Measurements from ENCODE around the gene CFAP97D1.

CFAP97D1 gene

DNA sequence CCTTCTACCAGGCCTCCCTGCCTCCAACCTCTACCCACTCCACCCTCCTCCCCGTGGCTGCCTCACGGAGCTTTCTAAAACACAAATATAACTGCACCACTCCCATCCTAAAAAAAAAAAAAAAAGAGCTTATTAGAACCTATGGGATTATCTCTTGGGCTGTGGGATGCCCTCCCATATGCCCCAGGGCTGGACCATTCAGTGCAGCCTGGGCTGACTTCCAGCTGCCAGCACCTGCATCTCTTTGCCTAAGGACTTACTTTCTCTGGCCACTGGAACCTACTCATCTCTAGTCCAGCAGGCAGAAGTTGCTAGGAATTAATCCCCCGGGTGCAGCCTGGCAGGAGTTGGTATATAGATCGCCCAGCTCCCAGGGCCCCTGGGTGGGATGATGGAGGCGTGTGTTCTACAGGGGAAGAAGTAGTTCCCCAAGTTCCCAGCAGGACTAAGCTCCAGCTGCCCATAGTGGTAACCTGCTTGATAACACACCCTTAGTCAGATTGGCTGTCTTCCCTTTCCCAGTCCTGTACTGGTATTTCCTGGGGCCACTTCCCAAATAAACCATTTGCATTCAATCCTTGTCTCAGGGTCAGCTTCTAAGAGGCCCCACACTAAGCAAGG lies 42.4 kb downstream of the CFAP97D1 start:
- in situ Hi-C loops (cut with MboI; ENCODE audit: low sequenced_read_pairs) = no loop called here

DNA sequence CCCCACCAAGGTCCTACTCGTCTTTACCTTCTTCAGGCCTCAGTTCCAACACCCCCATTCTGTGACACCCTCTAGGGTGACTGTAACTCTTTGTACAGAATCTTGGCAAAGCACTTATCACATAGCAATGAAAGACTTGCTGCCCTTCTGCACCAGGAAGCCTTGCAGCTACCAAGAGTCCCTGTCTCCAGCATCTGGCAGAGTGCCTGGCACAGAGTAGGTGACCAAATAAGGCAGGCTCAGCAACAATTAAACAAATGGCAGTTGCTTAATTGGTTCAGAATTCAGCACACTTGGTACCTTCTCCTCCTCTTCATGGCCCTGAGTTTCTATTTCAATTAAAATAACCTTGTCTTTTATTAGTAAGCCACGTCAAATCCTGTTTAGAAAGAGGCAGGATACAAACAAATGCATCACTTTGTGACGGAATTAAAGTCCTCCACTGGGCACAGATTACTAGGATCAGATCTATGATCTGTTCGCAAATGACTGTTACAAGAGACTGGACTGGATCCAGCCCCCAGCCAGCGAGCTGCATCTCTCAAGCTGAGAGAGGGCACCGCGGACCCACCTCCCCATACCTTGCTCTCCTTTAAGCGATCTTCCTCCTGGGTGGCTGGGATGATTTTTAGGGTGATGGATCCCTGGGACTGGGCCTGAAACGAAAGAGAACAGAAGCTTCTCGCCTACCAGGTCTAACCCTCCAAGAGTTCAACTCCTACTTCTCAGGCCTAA lies 43.3 kb downstream of the CFAP97D1 start:
- in situ Hi-C loops (cut with MboI; ENCODE audit: low sequenced_read_pairs) = no loop called here

GRCh38 chr17:43825567-43825966 lies 45.3 kb downstream of the CFAP97D1 start:
- in situ Hi-C loops (cut with MboI; ENCODE audit: low sequenced_read_pairs) = no loop called here

DNA sequence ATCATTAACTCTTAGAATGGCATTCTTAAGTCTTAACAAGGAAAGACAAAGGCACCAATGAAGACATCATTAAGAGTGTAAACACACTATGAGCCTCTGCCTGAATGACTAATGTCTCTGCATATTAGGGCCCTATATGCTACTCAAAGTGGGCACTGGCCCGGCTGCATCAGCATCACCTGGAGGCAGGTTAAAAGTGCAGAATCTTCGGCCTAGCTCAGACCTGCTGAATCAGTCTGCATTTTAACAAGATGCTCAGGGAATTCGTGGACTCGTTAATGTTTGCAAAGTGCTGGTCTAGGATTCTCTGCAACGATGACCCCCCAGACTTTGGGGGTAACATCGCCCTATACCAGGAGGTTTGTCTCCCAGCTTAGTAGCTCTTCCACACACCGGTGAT lies 46.0 kb downstream of the CFAP97D1 start:
- in situ Hi-C loops (cut with MboI; ENCODE audit: low sequenced_read_pairs) = no loop called here

DNA sequence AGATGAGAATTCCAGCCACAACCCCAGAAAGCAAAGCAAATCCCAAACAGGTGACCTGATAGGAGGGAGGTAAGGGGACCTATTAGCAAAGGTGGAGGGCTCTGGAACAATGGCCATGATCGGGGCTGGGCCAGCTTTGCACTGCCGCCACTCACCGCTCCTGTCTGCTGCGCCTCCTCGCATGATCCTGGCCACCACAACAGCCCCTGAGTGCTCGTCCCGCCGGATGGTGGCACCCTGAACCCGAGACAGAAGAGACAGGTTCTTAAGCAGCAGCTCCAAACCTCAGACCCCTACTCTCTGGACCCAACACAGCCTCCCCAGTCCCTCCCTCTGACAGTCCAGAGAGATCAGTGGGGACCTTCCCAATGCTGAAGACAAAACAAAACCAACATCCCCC lies 47.4 kb downstream of the CFAP97D1 start:
- in situ Hi-C loops (cut with MboI; ENCODE audit: low sequenced_read_pairs) = no loop called here

GRCh38 chr17:43829738-43830137 lies 49.5 kb downstream of the CFAP97D1 start:
- in situ Hi-C loops (cut with MboI; ENCODE audit: low sequenced_read_pairs) = no loop called here

GRCh38 chr17:43830510-43831140 lies 50.4 kb downstream of the CFAP97D1 start:
- in situ Hi-C loops (cut with MboI; ENCODE audit: low sequenced_read_pairs) = no loop called here

DNA sequence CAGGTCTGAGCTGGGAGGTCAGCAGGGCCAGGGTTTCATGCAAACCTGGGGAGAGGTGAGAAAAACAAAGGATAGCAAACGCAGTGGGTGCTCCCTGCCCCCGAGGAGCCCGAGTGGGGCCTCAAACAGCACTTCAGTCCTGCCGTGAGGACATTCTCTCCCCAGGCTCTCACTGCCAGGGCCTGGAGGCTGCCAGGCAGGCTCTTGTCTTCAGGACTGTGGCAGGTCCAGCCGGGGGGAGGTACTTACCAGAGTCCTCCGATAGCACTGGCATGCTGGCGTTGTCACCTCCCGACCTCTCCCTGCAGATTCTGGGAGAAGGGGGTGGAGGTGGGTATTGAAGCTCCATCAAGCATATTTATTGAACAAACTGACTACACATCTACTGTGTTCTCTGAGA lies 51.4 kb downstream of the CFAP97D1 start:
- in situ Hi-C loops (cut with MboI; ENCODE audit: low sequenced_read_pairs) = no loop called here

GRCh38 chr17:43832168-43832975 lies 52.1 kb downstream of the CFAP97D1 start:
- in situ Hi-C loops (cut with MboI; ENCODE audit: low sequenced_read_pairs) = no loop called here

GRCh38 chr17:43832976-43833829 lies 53.0 kb downstream of the CFAP97D1 start, which contains the start of gene MPP3:
Gene MPP3 (minus strand): TSS chr17:43833146. CDS start chr17:43831906, 1,240 bp downstream.
- in situ Hi-C loops (cut with MboI; ENCODE audit: low sequenced_read_pairs) = no loop called here

GRCh38 chr17:43834106-43834505 lies 53.9 kb downstream of the CFAP97D1 start:
- in situ Hi-C loops (cut with MboI; ENCODE audit: low sequenced_read_pairs) = no loop called here
